GM23338 (cell line): ENCODE measurements around the gene METTL3. TPM values are rescaled to one million over a fixed set of nuclear protein-coding genes. Genes with fewer than 3 reads are reported as not detected.

Experiments
- ATAC-seq: fragments of 200-7000 bp; cut with Tn5 transposase; 3 replicates; pipeline ENCODE4 v1.9.1; 2020
- DNase-seq: peaks from one replicate; pipeline ENCODE4 v3.0.0-alpha.2; 2015; ENCODE audit warnings: low spot score
- H2AFZ ChIP-seq: fragments of 200-600 bp; sonication (generic); 2 replicates; pipeline ENCODE4 v1.8.0; 2016; ENCODE audit warnings: antibody characterized with exemption, mild to moderate bottlenecking, moderate library complexity
- H3F3A ChIP-seq: fragments of 200-600 bp; sonication (generic); replicated peaks from 2 replicates; pipeline ENCODE4 v1.8.0; 2017; ENCODE audit warnings: antibody characterized with exemption, mixed run types, low read depth
- H3K27ac ChIP-seq: fragments of 200-600 bp; sonication (generic); 2 replicates; pipeline ENCODE4 v1.6.1; 2016; ENCODE audit warnings: low read depth
- H3K27me3 ChIP-seq: fragments of 200-600 bp; sonication (generic); 2 replicates; pipeline ENCODE4 v1.8.0; 2016; ENCODE audit warnings: mild to moderate bottlenecking, mixed run types, moderate library complexity; ENCODE audit not compliant: insufficient read depth
- H3K36me3 ChIP-seq: fragments of 200-600 bp; sonication (generic); 2 replicates; pipeline ENCODE4 v1.8.0; 2016; ENCODE audit warnings: mild to moderate bottlenecking; ENCODE audit not compliant: insufficient read depth
- H3K4me1 ChIP-seq: fragments of 200-600 bp; sonication (generic); 2 replicates; pipeline ENCODE4 v1.8.0; 2016; ENCODE audit warnings: mild to moderate bottlenecking, moderate library complexity; ENCODE audit not compliant: insufficient read depth
- H3K4me2 ChIP-seq: fragments of 200-600 bp; sonication (generic); 2 replicates; pipeline ENCODE4 v1.7.1; 2017; ENCODE audit warnings: mixed run types
- H3K4me3 ChIP-seq: fragments of 200-600 bp; sonication (generic); 2 replicates; pipeline ENCODE4 v1.6.1; 2016; ENCODE audit warnings: mixed run types
- H3K79me2 ChIP-seq: fragments of 200-600 bp; sonication (generic); replicated peaks from 2 replicates; pipeline ENCODE4 v1.8.0; 2017; ENCODE audit warnings: mild to moderate bottlenecking; ENCODE audit not compliant: insufficient read depth
- H3K9me2 ChIP-seq: fragments of 200-600 bp; sonication (generic); 2 replicates; pipeline ENCODE4 v1.8.0; 2017; ENCODE audit not compliant: insufficient read depth
- H4K20me1 ChIP-seq: fragments of 200-600 bp; sonication (generic); replicated peaks from 2 replicates; pipeline ENCODE4 v1.8.0; 2017; ENCODE audit warnings: mild to moderate bottlenecking; ENCODE audit not compliant: insufficient read depth
- H3K27ac Mint-ChIP-seq: 2 replicates; pipeline ENCODE4 v1.8.0; 2020; ENCODE audit warnings: inconsistent platforms, mild to moderate bottlenecking, moderate library complexity, mixed read lengths
- H3K27me3 Mint-ChIP-seq: 3 replicates; pipeline ENCODE4 v1.8.0; 2022; ENCODE audit warnings: low read depth, mild to moderate bottlenecking, moderate library complexity, mixed read lengths, inconsistent platforms; ENCODE audit not compliant: insufficient read depth, poor library complexity
- H3K36me3 Mint-ChIP-seq: 3 replicates; pipeline ENCODE4 v1.8.0; 2021; ENCODE audit warnings: low read depth, mild to moderate bottlenecking, inconsistent platforms, moderate library complexity, mixed read lengths
- H3K4me1 Mint-ChIP-seq: 3 replicates; pipeline ENCODE4 v1.8.0; 2020; ENCODE audit warnings: mild to moderate bottlenecking, inconsistent platforms, mixed read lengths
- H3K4me3 Mint-ChIP-seq: 3 replicates; pipeline ENCODE4 v1.8.0; 2021; ENCODE audit warnings: moderate library complexity, mild to moderate bottlenecking, inconsistent platforms, mixed read lengths
- H3K9me3 Mint-ChIP-seq: 3 replicates; pipeline ENCODE4 v1.8.0; 2020; ENCODE audit warnings: moderate library complexity, mild to moderate bottlenecking, inconsistent platforms, mixed read lengths
- CREB1 ChIP-seq: fragments of 250-450 bp; sonication (Bioruptor Pico); IDR thresholded peaks from 2 replicates; pipeline ENCODE4 v1.5.0; 2020; ENCODE audit warnings: low read depth, mild to moderate bottlenecking, moderate library complexity
- CTCF ChIP-seq, 2 experiments: fragments of 200-600 bp in 1 of 2; sonication (generic) in 1 of 2; conservative IDR thresholded peaks; 2 replicates each; pipeline versions ENCODE4 v1.5.1 to v1.6.1; 2016 to 2017; ENCODE audit warnings: antibody characterized with exemption in 2 of 2, low read depth in 2 of 2, mild to moderate bottlenecking in 2 of 2, moderate library complexity in 1 of 2
- EZH2 ChIP-seq: fragments of 200-600 bp; sonication (generic); IDR thresholded peaks from one replicate; pipeline ENCODE4 v1.8.0; 2017; ENCODE audit warnings: antibody characterized with exemption, mild to moderate bottlenecking, low read depth; ENCODE audit not compliant: unreplicated experiment
- EZH2phosphoT487 ChIP-seq: fragments of 200-600 bp; sonication (generic); IDR thresholded peaks from one replicate; pipeline ENCODE4 v1.8.1; 2018; ENCODE audit warnings: antibody characterized with exemption; ENCODE audit not compliant: unreplicated experiment
- JUNB ChIP-seq: IDR thresholded peaks from one replicate; pipeline ENCODE4 v1.6.1; 2016; ENCODE audit warnings: antibody characterized with exemption; ENCODE audit not compliant: unreplicated experiment
- NANOG ChIP-seq: IDR thresholded peaks from 2 replicates; pipeline ENCODE4 v1.6.1; 2016; ENCODE audit warnings: antibody characterized with exemption, borderline replicate concordance
- POLR2AphosphoS5 ChIP-seq: IDR thresholded peaks from 2 replicates; pipeline ENCODE4 v1.6.1; 2016; ENCODE audit warnings: antibody characterized with exemption, low read depth
- REST ChIP-seq: IDR thresholded peaks from one replicate; pipeline ENCODE4 v1.6.1; 2018; ENCODE audit warnings: antibody characterized with exemption; ENCODE audit not compliant: unreplicated experiment
- STAT1 ChIP-seq: IDR thresholded peaks from one replicate; pipeline ENCODE4 v1.6.1; 2016; ENCODE audit warnings: antibody characterized with exemption; ENCODE audit not compliant: unreplicated experiment
- ZNF114 ChIP-seq: fragments of 250-450 bp; sonication (Bioruptor Pico); IDR thresholded peaks from 2 replicates; pipeline ENCODE4 v1.5.0; 2020; ENCODE audit warnings: mild to moderate bottlenecking, moderate library complexity
- ZNF331 ChIP-seq: fragments of 250-450 bp; sonication (Bioruptor Pico); IDR thresholded peaks from 2 replicates; pipeline ENCODE4 v1.5.0; 2020; ENCODE audit warnings: low read depth, mild to moderate bottlenecking, moderate library complexity
- polyA plus RNA-seq: library from polyadenylated mRNA; unstranded; fragments of >200 nt; fragmentation: Nextera tagmentation; extraction: Ambion mirVana; gene quantifications from 2 replicates; pipeline ENCODE4 v1.2.1, GENCODE V29; 2016
- total RNA-seq: library from RNA; depleted of rRNA; stranded (reverse); fragments of >200 nt; shearing (Covaris generic); gene quantifications from 2 replicates; pipeline ENCODE4 v1.2.3, GENCODE V29; 2014
- TF ChIP-seq, protein P1 (sequence below): fragments of 250-450 bp; sonication (Bioruptor Pico); IDR thresholded peaks from 2 replicates; pipeline ENCODE4 v1.5.0; 2020; ENCODE audit warnings: mild to moderate bottlenecking, moderate library complexity
- TF ChIP-seq, protein P2 (sequence below): IDR thresholded peaks from 2 replicates; pipeline ENCODE4 v1.6.1; 2016; ENCODE audit warnings: antibody characterized with exemption

The METTL3 gene
- total and polyA plus RNA-seq, 2 experiments from 2014 or later: 100 to 140 TPM

DNA sequence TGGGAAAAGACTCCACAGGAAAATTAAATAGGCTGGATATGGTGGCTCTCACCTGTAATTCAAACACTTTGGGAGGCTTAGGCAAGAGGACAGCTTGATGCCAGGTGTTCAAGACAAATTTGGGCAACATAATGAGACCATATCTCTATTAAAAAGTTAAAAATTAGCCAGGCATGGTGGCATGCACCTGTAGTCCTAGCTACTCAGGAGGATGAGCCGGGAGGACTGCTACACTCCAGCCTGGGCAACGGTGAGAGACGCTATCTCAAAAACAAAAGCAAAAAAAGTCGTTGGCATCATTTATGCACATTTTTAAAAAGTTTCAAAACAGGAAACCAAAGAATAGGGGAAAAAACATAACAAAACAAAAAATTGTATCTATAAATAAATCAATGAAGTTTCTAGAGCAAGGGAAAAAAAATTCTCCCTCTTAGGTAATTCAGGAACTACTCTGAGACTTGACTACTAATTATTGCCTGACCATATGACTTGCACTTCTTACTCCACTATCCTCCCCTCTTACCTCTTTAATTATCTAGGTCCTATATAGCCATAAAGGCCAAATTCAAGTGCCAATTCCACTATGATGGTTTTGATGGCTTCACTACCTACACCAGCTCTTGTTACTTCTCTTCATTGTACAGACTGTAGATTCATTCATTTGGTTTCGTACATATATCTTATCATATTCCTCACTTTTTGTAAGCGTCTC is 1.6 kb downstream of the METTL3 start:
- H3K36me3 Mint-ChIP-seq: peaks cover 52% of the 10 kb centered on the region
- ATAC-seq (no peak), DNase-seq (no peak)
- Histone ChIP-seq H2AFZ (no peak overlapping the region), H3K27me3 (no peaks in the 10 kb centered on the region), H3K4me3 (peak overlapping the region; percentile 93), H3K4me1 (peaks cover 28% of the 10 kb centered on the region), H3K27ac (peak overlapping the region; percentile 86), H3F3A (no peaks in the 10 kb centered on the region), H3K36me3 (peaks cover 10% of the 10 kb centered on the region), H3K4me2 (peak overlapping the region; percentile 83), H4K20me1 (peaks cover 17% of the 10 kb centered on the region), H3K9me2 (no peaks in the 10 kb centered on the region), H3K79me2 (peaks cover 64% of the 10 kb centered on the region)
- H3K9me3 Mint-ChIP-seq: peaks cover 10% of the 10 kb centered on the region; the same call in 2 of the 3 replicates
- H3K4me1 Mint-ChIP-seq: peaks cover 21% of the 10 kb centered on the region
- TF ChIP-seq, protein P1, sequence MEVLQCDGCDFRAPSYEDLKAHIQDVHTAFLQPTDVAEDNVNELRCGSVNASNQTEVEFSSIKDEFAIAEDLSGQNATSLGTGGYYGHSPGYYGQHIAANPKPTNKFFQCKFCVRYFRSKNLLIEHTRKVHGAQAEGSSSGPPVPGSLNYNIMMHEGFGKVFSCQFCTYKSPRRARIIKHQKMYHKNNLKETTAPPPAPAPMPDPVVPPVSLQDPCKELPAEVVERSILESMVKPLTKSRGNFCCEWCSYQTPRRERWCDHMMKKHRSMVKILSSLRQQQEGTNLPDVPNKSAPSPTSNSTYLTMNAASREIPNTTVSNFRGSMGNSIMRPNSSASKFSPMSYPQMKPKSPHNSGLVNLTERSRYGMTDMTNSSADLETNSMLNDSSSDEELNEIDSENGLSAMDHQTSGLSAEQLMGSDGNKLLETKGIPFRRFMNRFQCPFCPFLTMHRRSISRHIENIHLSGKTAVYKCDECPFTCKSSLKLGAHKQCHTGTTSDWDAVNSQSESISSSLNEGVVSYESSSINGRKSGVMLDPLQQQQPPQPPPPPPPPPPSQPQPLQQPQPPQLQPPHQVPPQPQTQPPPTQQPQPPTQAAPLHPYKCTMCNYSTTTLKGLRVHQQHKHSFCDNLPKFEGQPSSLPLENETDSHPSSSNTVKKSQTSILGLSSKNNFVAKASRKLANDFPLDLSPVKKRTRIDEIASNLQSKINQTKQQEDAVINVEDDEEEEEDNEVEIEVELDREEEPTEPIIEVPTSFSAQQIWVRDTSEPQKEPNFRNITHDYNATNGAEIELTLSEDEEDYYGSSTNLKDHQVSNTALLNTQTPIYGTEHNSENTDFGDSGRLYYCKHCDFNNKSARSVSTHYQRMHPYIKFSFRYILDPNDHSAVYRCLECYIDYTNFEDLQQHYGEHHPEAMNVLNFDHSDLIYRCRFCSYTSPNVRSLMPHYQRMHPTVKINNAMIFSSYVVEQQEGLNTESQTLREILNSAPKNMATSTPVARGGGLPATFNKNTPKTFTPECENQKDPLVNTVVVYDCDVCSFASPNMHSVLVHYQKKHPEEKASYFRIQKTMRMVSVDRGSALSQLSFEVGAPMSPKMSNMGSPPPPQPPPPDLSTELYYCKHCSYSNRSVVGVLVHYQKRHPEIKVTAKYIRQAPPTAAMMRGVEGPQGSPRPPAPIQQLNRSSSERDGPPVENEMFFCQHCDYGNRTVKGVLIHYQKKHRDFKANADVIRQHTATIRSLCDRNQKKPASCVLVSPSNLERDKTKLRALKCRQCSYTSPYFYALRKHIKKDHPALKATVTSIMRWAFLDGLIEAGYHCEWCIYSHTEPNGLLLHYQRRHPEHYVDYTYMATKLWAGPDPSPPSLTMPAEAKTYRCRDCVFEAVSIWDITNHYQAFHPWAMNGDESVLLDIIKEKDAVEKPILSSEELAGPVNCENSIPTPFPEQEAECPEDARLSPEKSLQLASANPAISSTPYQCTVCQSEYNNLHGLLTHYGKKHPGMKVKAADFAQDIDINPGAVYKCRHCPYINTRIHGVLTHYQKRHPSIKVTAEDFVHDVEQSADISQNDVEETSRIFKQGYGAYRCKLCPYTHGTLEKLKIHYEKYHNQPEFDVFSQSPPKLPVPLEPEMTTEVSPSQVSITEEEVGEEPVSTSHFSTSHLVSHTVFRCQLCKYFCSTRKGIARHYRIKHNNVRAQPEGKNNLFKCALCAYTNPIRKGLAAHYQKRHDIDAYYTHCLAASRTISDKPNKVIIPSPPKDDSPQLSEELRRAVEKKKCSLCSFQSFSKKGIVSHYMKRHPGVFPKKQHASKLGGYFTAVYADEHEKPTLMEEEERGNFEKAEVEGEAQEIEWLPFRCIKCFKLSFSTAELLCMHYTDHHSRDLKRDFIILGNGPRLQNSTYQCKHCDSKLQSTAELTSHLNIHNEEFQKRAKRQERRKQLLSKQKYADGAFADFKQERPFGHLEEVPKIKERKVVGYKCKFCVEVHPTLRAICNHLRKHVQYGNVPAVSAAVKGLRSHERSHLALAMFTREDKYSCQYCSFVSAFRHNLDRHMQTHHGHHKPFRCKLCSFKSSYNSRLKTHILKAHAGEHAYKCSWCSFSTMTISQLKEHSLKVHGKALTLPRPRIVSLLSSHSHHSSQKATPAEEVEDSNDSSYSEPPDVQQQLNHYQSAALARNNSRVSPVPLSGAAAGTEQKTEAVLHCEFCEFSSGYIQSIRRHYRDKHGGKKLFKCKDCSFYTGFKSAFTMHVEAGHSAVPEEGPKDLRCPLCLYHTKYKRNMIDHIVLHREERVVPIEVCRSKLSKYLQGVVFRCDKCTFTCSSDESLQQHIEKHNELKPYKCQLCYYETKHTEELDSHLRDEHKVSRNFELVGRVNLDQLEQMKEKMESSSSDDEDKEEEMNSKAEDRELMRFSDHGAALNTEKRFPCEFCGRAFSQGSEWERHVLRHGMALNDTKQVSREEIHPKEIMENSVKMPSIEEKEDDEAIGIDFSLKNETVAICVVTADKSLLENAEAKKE (CRISPR knock-in tag): no peak
- TF ChIP-seq NANOG (no peak), EZH2phosphoT487 (no peak), CREB1 (CRISPR knock-in tag) (no peak), POLR2AphosphoS5 (no peak), ZNF114 (no peak), JUNB (no peak), STAT1 (no peak), EZH2 (no peak), ZNF331 (CRISPR knock-in tag) (no peak), CTCF (conservative IDR thresholded peaks at IDR 0.05; ENCODE audit: low read depth in 2 of 2) (no peak), REST (no peak)
- TF ChIP-seq, protein P2, sequence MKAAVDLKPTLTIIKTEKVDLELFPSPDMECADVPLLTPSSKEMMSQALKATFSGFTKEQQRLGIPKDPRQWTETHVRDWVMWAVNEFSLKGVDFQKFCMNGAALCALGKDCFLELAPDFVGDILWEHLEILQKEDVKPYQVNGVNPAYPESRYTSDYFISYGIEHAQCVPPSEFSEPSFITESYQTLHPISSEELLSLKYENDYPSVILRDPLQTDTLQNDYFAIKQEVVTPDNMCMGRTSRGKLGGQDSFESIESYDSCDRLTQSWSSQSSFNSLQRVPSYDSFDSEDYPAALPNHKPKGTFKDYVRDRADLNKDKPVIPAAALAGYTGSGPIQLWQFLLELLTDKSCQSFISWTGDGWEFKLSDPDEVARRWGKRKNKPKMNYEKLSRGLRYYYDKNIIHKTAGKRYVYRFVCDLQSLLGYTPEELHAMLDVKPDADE: no peak
- H3K27me3 Mint-ChIP-seq: peaks cover 12% of the 10 kb centered on the region
- peak overlapping the region; percentile 96 for H3K4me3 Mint-ChIP-seq
- peak overlapping the region; percentile 98 for H3K27ac Mint-ChIP-seq
